HepG2 (cell line): ENCODE measurements around the gene SYT17. TPM values are rescaled to one million over a fixed set of nuclear protein-coding genes. Genes with fewer than 3 reads are reported as not detected.

Experiments used
- ATAC-seq: fragments of 200-7000 bp; cut with Tn5 transposase; 3 replicates; pipeline ENCODE4 v1.9.1; 2020; ENCODE audit warnings: mild to moderate bottlenecking, moderate library complexity
- BruUV-seq: library from RNA; stranded (reverse); fragments of 400-500 nt; replicated peaks from 2 replicates; lab custom pipeline; 2021; lab: Mats Ljungman, UMichigan
- CTCF ChIA-PET: fragments of 300-600 bp; formaldehyde crosslinking; extraction: SDS; loops from one replicate; lab custom pipeline; 2021; ENCODE audit warnings: low total read pairs, inconsistent platforms, low intra/inter-chr PET ratio; lab: Yijun Ruan, JAX
- POLR2A ChIA-PET: fragments of 350-600 bp; sonication (Branson Sonifier 250); formaldehyde crosslinking; loops from one replicate; lab custom pipeline; 2020; ENCODE audit warnings: antibody characterized with exemption, inconsistent platforms; lab: Yijun Ruan, JAX
- DNase-seq: peaks from one replicate; pipeline ENCODE4 v3.0.0-alpha.2; 2015; ENCODE audit warnings: low spot score
- FAIRE-seq: peaks from 3 replicates; lab custom pipeline; 2011; peaks lifted over from hg19 to GRCh38; lab: Jason Lieb, UNC
- H2AFZ ChIP-seq: one replicate; pipeline ENCODE4 v1.6.1; 2011; ENCODE audit warnings: low read length, inconsistent platforms
- H3K27ac ChIP-seq: fragments of 300-600 bp; 3 replicates; pipeline ENCODE4 v1.8.0; 2011; ENCODE audit warnings: mixed run types, mild to moderate bottlenecking, mixed read lengths, low read length, inconsistent platforms; ENCODE audit not compliant: insufficient read depth; ENCODE audit errors: extremely low read length
- H3K27me3 ChIP-seq, 2 experiments: fragments of 200-600 bp in 1 of 2; 2 replicates in 1 of 2; 3 replicates in 1 of 2; pipeline versions ENCODE4 v1.6.0 to v1.8.0; 2011; ENCODE audit warnings: low read length in 2 of 2, mild to moderate bottlenecking in 2 of 2, moderate library complexity in 2 of 2, inconsistent platforms in 1 of 2; ENCODE audit not compliant: insufficient read depth in 2 of 2, control insufficient read depth in 1 of 2
- H3K36me3 ChIP-seq, 2 experiments: fragments of 200-600 bp in 1 of 2; replicated peaks in 1 of 2; 2 replicates in 1 of 2; 3 replicates in 1 of 2; pipeline versions ENCODE4 v1.5.1 to v1.8.0; 2011; ENCODE audit warnings: low read length in 2 of 2, inconsistent platforms in 1 of 2; ENCODE audit not compliant: insufficient read depth in 2 of 2, control insufficient read depth in 1 of 2
- H3K4me1 ChIP-seq: 2 replicates; pipeline ENCODE4 v1.5.1; 2012; ENCODE audit warnings: low read length, inconsistent platforms; ENCODE audit not compliant: insufficient read depth
- H3K4me2 ChIP-seq: 2 replicates; pipeline ENCODE4 v1.6.0; 2011; ENCODE audit warnings: low read depth, low read length, inconsistent platforms
- H3K4me3 ChIP-seq, 3 experiments: fragments of 200-600 bp in 1 of 3; sonication (generic), shearing (Covaris generic) in 1 of 3; replicated peaks in 1 of 3; 2 replicates each; pipeline ENCODE4 v1.5.1; 2011 to 2016; ENCODE audit warnings: low read length in 3 of 3, inconsistent platforms in 2 of 3, low read depth in 2 of 3, mild to moderate bottlenecking in 2 of 3, control low read depth in 1 of 3, mixed read lengths in 1 of 3; ENCODE audit not compliant: insufficient read depth in 1 of 3
- H3K79me2 ChIP-seq: one replicate; pipeline ENCODE4 v1.6.1; 2011; ENCODE audit warnings: low read length, inconsistent platforms; ENCODE audit not compliant: insufficient read depth
- H3K9ac ChIP-seq: 2 replicates; pipeline ENCODE4 v1.6.0; 2011; ENCODE audit warnings: mild to moderate bottlenecking, low read depth, low read length, inconsistent platforms; ENCODE audit not compliant: insufficient read depth
- H3K9me3 ChIP-seq: 2 replicates; pipeline ENCODE4 v1.5.1; 2012; ENCODE audit warnings: mild to moderate bottlenecking, low read length
- H4K20me1 ChIP-seq: 2 replicates; pipeline ENCODE4 v1.6.0; 2011; ENCODE audit warnings: inconsistent platforms, mild to moderate bottlenecking, low read length, moderate library complexity; ENCODE audit not compliant: insufficient read depth
- DMAP1 ChIP-seq: IDR thresholded peaks from 2 replicates; pipeline ENCODE4 v1.6.1; 2016
- JARID2 ChIP-seq: sonication (generic); formaldehyde crosslinking; IDR thresholded peaks from 2 replicates; pipeline ENCODE4 v1.8.1; 2023; ENCODE audit warnings: missing genetic modification reagents, inconsistent platforms; ENCODE audit not compliant: insufficient replicate concordance
- KMT2B ChIP-seq: IDR thresholded peaks from 2 replicates; pipeline ENCODE4 v1.6.1; 2016; ENCODE audit warnings: missing genetic modification reagents, missing compliant biosample characterization
- MED8 ChIP-seq: sonication (generic); formaldehyde crosslinking; IDR thresholded peaks from 2 replicates; pipeline ENCODE4 v1.8.1; 2023; ENCODE audit warnings: mild to moderate bottlenecking, missing genetic modification reagents; ENCODE audit not compliant: insufficient replicate concordance
- MYPOP ChIP-seq: sonication (generic); formaldehyde crosslinking; IDR thresholded peaks from 2 replicates; pipeline ENCODE4 v1.8.1; 2023; ENCODE audit warnings: mild to moderate bottlenecking, moderate library complexity, missing genetic modification reagents
- NR0B2 ChIP-seq: sonication (generic); formaldehyde crosslinking; IDR thresholded peaks from 2 replicates; pipeline ENCODE4 v1.4.0; 2020; ENCODE audit warnings: mild to moderate bottlenecking, missing genetic modification reagents
- POLR2A ChIP-seq, 2 experiments: IDR thresholded peaks; 2 replicates each; pipeline ENCODE4 v1.6.1; 2011; ENCODE audit warnings: low read depth in 2 of 2, low read length in 2 of 2, mild to moderate bottlenecking in 1 of 2, moderate library complexity in 1 of 2; ENCODE audit not compliant: insufficient read depth in 1 of 2
- PRPF4 ChIP-seq: fragments of 200-400 bp; formaldehyde crosslinking; IDR thresholded peaks from 2 replicates; pipeline ENCODE4 v1.6.1; 2016; ENCODE audit warnings: low read length, low read depth; ENCODE audit not compliant: poor library complexity, severe bottlenecking
- SMARCE1 ChIP-seq: fragments of 450-650 bp; IDR thresholded peaks from 2 replicates; pipeline ENCODE4 v1.6.1; 2017; ENCODE audit warnings: borderline replicate concordance
- ZBED4 ChIP-seq: sonication (generic); formaldehyde crosslinking; IDR thresholded peaks from 2 replicates; pipeline ENCODE4 v1.4.0; 2020; ENCODE audit warnings: missing genetic modification reagents, borderline replicate concordance
- ZNF292 ChIP-seq: sonication (generic); formaldehyde crosslinking; IDR thresholded peaks from 2 replicates; pipeline ENCODE4 v1.8.1; 2022; ENCODE audit warnings: mild to moderate bottlenecking, low read depth, missing genetic modification reagents, borderline replicate concordance
- ZNF333 ChIP-seq: sonication (generic); formaldehyde crosslinking; IDR thresholded peaks from 2 replicates; pipeline ENCODE4 v1.4.0; 2020; ENCODE audit warnings: mild to moderate bottlenecking, missing genetic modification reagents, borderline replicate concordance
- ZNF44 ChIP-seq: sonication (generic); formaldehyde crosslinking; IDR thresholded peaks from 2 replicates; pipeline ENCODE4 v1.5.1; 2020; ENCODE audit warnings: mild to moderate bottlenecking, missing genetic modification reagents
- ZNF703 ChIP-seq: sonication (generic); formaldehyde crosslinking; IDR thresholded peaks from 2 replicates; pipeline ENCODE4 v1.5.1; 2020; ENCODE audit warnings: missing genetic modification reagents, mild to moderate bottlenecking, moderate library complexity, borderline replicate concordance
- ZNF772 ChIP-seq: sonication (generic); formaldehyde crosslinking; IDR thresholded peaks from 2 replicates; pipeline ENCODE4 v1.5.0; 2020; ENCODE audit warnings: mild to moderate bottlenecking, missing genetic modification reagents
- WGBS: methylation state at CpG from one replicate; pipeline ENCODE4 v1.1.6; 2017; ENCODE audit warnings: low lambda C conversion rate; 5-methylcytosine and 5-hydroxymethylcytosine counted together
- in situ Hi-C: cut with HindIII; loops from 2 replicates; pipeline ENCODE4 v1.10.0; 2017; ENCODE audit warnings: low pct_unique_long_range_greater_than_20kb; ENCODE audit not compliant: extremely low pct_ligation_motif_present
- intact Hi-C: fragments of 100-400 bp; cut with micrococcal nuclease; formaldehyde crosslinking; loops from one replicate; pipeline ENCODE4 v1.10.0; 2022; ENCODE audit not compliant: unreplicated experiment
- polyA plus RNA-seq, 8 experiments: library from polyadenylated mRNA; depleted of rRNA in 3 of 8; stranded (reverse) in 7 of 8; unstranded in 1 of 8; fragments of >200 nt; fragmentation: Illumina TruSeq in 4 of 8; extraction: Trizol in 4 of 8; gene quantifications; 2 replicates each; pipeline versions ENCODE4 v1.2.1 to v1.2.3, GENCODE V29; 2011 to 2016; ENCODE audit warnings: low read depth in 4 of 8, missing spikeins in 1 of 8, mixed read lengths in 1 of 8; ENCODE audit not compliant: insufficient read depth in 1 of 8
- total RNA-seq, 5 experiments: library from RNA; depleted of rRNA; stranded (reverse); fragments of >200 nt; fragmentation: Illumina TruSeq; extraction: Trizol; gene quantifications; 2 replicates each; pipeline ENCODE4 v1.2.3, GENCODE V29; 2016; ENCODE audit warnings: low read depth in 1 of 5

The SYT17 gene
- total and polyA plus RNA-seq, 2 of the 13 experiments (the other 11 are each of a cell fraction or from before 2014, with no cell fraction given), result 0.44 TPM; not detected in 1

- no peak overlapping the region for H3K27ac ChIP-seq
- WGBS, result 13% methylated on average over 3 of the region's 3 CpGs
- in situ Hi-C loops (no loop called here), intact Hi-C loops (no loop called here)
- POLR2A ChIA-PET, result no interaction called here
- no peak for ATAC-seq
- CTCF ChIA-PET, result no interaction called here
- no peaks in the 10 kb centered on the region for H3K9me3 ChIP-seq
- no peak overlapping the region for H3K9ac ChIP-seq
- BruUV-seq, result no TSS peak
- H3K4me2 ChIP-seq, result no peak overlapping the region
- H3K4me1 ChIP-seq, result no peaks in the 10 kb centered on the region
- no peaks in the 10 kb centered on the region for H3K36me3 ChIP-seq
- peaks cover 0 to 7% of the 10 kb centered on the region in 2 experiments; a peak in 1 of 5 replicates for H3K27me3 ChIP-seq
- H3K79me2 ChIP-seq, result no peaks in the 10 kb centered on the region
- H2AFZ ChIP-seq, result no peak overlapping the region
- no peak overlapping the region for H3K4me3 ChIP-seq
- DNase-seq, result no peak
- no peak for FAIRE-seq
- H4K20me1 ChIP-seq, result no peaks in the 10 kb centered on the region
- TF ChIP-seq POLR2A (IDR thresholded peaks at IDR 0.05; ENCODE audit: insufficient read depth in 1 of 2, low read depth in 2 of 2, low read length in 2 of 2) (no peak), PRPF4 (no peak), MED8 (CRISPR knock-in tag) (no peak), MYPOP (no peak), ZNF44 (CRISPR knock-in tag) (no peak), ZNF333 (CRISPR knock-in tag) (no peak), ZBED4 (CRISPR knock-in tag) (no peak), DMAP1 (CRISPR knock-in tag) (no peak), ZNF292 (CRISPR knock-in tag) (no peak), KMT2B (CRISPR knock-in tag) (no peak), NR0B2 (CRISPR knock-in tag) (no peak), ZNF772 (CRISPR knock-in tag) (no peak), SMARCE1 (no peak), ZNF703 (CRISPR knock-in tag) (no peak), JARID2 (CRISPR knock-in tag) (no peak)
These were observed 75.0 kb downstream of the SYT17 start for GRCh38 chr16:19242987-19243575.
